Heart right ventricle (tissue), 16 donors: Measurements from ENCODE around the gene MACROH2A1. TPM values are rescaled to one million over a fixed set of nuclear protein-coding genes. Genes with fewer than 3 reads are reported as not detected.

Source experiments
- ATAC-seq, 8 donors: fragments of 200-7000 bp; cut with Tn5 transposase; one replicate each; pipeline ENCODE4 v1.9.1; 2020; ENCODE audit warnings: mild to moderate bottlenecking in 8 of 8, moderate library complexity in 8 of 8, moderate number of reproducible peaks in 1 of 8
- DNase-seq, 2 donors: peaks; one replicate each; pipeline ENCODE4 v3.0.0-alpha.2; 2020
- H3K27ac ChIP-seq, 10 donors: fragments of 200-600 bp; sonication (generic) in 2 of 10; one replicate each; pipeline versions ENCODE4 v1.5.0 to v1.8.0; 2020 to 2022; ENCODE audit warnings: mild to moderate bottlenecking in 3 of 10
- H3K27me3 ChIP-seq, 7 donors: fragments of 200-600 bp; one replicate each; pipeline ENCODE4 v1.8.0; 2021 to 2022; ENCODE audit warnings: mild to moderate bottlenecking in 2 of 7
- H3K36me3 ChIP-seq, 9 donors: fragments of 200-600 bp; sonication (generic) in 1 of 9; one replicate each; pipeline versions ENCODE4 v1.5.0 to v1.8.0; 2020 to 2022; ENCODE audit warnings: mild to moderate bottlenecking in 2 of 9
- H3K4me1 ChIP-seq, 9 donors: fragments of 200-600 bp; sonication (generic) in 1 of 9; one replicate each; pipeline versions ENCODE4 v1.5.0 to v1.8.0; 2020 to 2022; ENCODE audit warnings: mild to moderate bottlenecking in 4 of 9
- H3K4me3 ChIP-seq, 10 donors: fragments of 200-600 bp; sonication (generic) in 2 of 10; one replicate each; pipeline versions ENCODE4 v1.5.0 to v1.8.0; 2020 to 2022; ENCODE audit warnings: mild to moderate bottlenecking in 7 of 10, moderate library complexity in 2 of 10
- H3K9me3 ChIP-seq, 11 donors: fragments of 200-600 bp in 10 of 11; sonication (generic) in 2 of 11; one replicate each; pipeline versions ENCODE4 v1.5.0 to v1.8.0; 2013 to 2022; ENCODE audit warnings: mild to moderate bottlenecking in 2 of 11, control low read depth in 1 of 11, moderate library complexity in 1 of 11
- WGBS, 2 donors: extraction: QIAGEN DNeasy Blood & Tissue Kit; methylation state at CpG; one replicate each; pipeline ENCODE4 v1.1.7; 2013; ENCODE audit warnings: inconsistent platforms in 1 of 2; 5-methylcytosine and 5-hydroxymethylcytosine counted together
- intact Hi-C, 10 donors: fragments of 100-400 bp; cut with DNase I; formaldehyde crosslinking; loops; one replicate each; pipeline versions ENCODE4 v1.11.1 to v1.14.2; 2022
- long read RNA-seq, 3 donors: library from polyadenylated mRNA; unstranded; transcript quantifications; one replicate each; pipeline ENCODE4 v2.0.0, GENCODE V29; 2020 to 2021
- polyA plus RNA-seq, 2 donors: library from polyadenylated mRNA; stranded (reverse); fragments of 200-250 nt; gene quantifications; one replicate each; pipeline ENCODE4 v1.2.3, GENCODE V29; 2013
- total RNA-seq, 10 donors: library from RNA; stranded (reverse); fragmentation: NEBNext Ultra II Directional in 3 of 10; extraction: Animal tissue kit (Norgen Biotek cat#: 25700) in 3 of 10; gene quantifications; one replicate each; pipeline versions ENCODE4 v1.2.1 to v1.2.4, GENCODE V29; 2021 to 2023
- TF ChIP-seq, protein P1 (sequence below), 9 donors: fragments of 200-600 bp; sonication (generic) in 2 of 9; IDR thresholded peaks; one replicate each; pipeline versions ENCODE4 v1.5.0 to v1.8.0; 2021 to 2022; ENCODE audit warnings: antibody characterized with exemption in 9 of 9, mild to moderate bottlenecking in 5 of 9, moderate library complexity in 1 of 9
- donor health status: Arrhythmogenic right ventricular cardiomyopathy.
- donor health status: ischemic (EF 13 %, LVEDD 7.1; RV severe dilation, severe dysfunction).
- donor health status: healthy with polysubstance abuse.
- donor health status: DM: no; HTN: yes; CAD: no.
- donor health status: DM: no; HTN: no; CAD: no.
- donor health status: ischemic (EF 25% LVEDD 6.9; RV normal size, moderate dysfunction).
- donor health status: ischemic (EF 25% LVEDD 5.7; RV mildly dilated, moderate dysfunction).
- donor health status: healthy.
- donor health status: DM: yes; HTN: yes; CAD: no.
- donor health status: Ischemic cardiomyopathy.
- donor health status: ischemic (EF 35%, LVEDD 5.7; RV mildly dilated, moderate dysfunction).
- donor health status: nonischemic (EF 11% LVEDD 7.7; RV severe dilation, severe dysfunction).
- donor health status: DM: yes; HTN: yes; CAD: no.
- donor health status: PGD.
- donor health status: ischemic (EF 29% LVEDD 5.4; RV normal size, mild dysfunction).
- donor health status: nonischemic (EF 23%, LVEDD 6.1; RV moderate dilation, normal function).

Gene MACROH2A1
- total RNA-seq (100 to 1,000 TPM in 4 of 10 donors, 10 to 100 TPM in 6; 80.0 to 125 (median 98.0) TPM), polyA plus RNA-seq (100 to 1,000 TPM; 124 to 152 TPM)
- long read RNA-seq, donor 1, transcript H2AFY-202 (9 exons, 1,859 nt), result major isoform, 75 of 211 reads
- long read RNA-seq, donor 1, partial matches to known transcripts, result 4 of 211 reads
- long read RNA-seq, donor 1, other reads (novel, unspliced or antisense), result 128 of 211 reads
- long read RNA-seq, donor 2, transcript H2AFY-202 (9 exons, 1,859 nt), result major isoform, 57 of 178 reads
- long read RNA-seq, donor 2, partial matches to known transcripts, result 5 of 178 reads
- long read RNA-seq, donor 2, other reads (novel, unspliced or antisense), result 113 of 178 reads
- long read RNA-seq, donor 3, transcript H2AFY-217 (9 exons, 2,789 nt), result minor isoform, 9 of 125 reads
- long read RNA-seq, donor 3, transcript H2AFY-202 (9 exons, 1,859 nt), result major isoform, 25 of 125 reads
- long read RNA-seq, donor 3, partial matches to known transcripts, result 12 of 125 reads
- long read RNA-seq, donor 3, other reads (novel, unspliced or antisense), result 74 of 125 reads

DNA sequence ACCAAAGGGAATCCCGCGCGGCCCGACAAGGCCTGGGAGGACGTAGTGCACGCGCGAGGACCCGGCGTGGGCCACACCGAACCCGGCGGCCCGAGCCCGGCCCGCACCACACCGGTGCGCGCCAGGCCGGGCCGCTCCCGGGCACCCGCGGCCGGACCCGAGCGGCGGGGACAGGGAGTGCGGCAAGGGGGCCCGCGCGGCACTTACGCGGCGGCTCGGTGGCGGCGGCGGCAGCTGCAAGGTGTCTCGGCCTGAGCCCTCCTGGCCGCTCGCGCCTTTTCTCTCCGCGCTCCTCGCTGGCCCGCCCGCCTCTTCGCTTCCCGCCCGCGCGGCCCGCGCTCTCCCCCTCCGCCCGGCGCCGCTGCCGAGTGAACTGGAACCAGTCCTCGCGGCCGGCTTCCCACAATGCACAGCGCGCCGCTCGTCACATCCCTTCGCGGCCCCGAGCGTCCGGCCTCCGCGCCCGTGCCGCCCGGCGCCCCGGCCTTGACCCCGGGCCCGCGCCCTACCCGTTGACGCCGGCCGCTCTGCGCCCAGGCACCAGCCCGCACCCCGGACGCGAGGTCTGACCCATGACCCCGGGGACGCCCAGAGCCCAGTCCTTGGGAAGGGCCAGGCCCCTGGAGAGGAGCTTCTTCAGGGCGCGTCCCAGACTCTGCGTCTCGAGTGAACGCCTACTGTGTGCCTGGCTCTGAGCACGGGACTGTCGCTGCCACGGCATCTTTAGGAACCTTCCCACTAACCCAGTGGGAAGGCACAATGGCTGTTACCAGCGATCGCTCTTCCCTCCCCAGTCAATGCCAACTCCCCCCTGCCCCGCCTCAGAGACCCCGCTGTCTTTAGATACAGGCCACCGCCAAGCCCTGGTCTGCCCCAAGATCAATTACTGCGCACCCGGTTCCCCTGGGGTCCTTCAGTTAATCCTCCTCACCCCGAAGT is at the start of gene MACROH2A1:
Gene MACROH2A1 (minus strand): TSS at position 377 of the 939 bp plus-strand sequence. CDS start 10,138 bp downstream, outside the sequence.
- intact Hi-C loops, result loop anchor here in 2 of 10 donors (2.0 kb wide), 1 partner anchor 42 kb away; no protein-coding TSS in a partner anchor

DNA sequence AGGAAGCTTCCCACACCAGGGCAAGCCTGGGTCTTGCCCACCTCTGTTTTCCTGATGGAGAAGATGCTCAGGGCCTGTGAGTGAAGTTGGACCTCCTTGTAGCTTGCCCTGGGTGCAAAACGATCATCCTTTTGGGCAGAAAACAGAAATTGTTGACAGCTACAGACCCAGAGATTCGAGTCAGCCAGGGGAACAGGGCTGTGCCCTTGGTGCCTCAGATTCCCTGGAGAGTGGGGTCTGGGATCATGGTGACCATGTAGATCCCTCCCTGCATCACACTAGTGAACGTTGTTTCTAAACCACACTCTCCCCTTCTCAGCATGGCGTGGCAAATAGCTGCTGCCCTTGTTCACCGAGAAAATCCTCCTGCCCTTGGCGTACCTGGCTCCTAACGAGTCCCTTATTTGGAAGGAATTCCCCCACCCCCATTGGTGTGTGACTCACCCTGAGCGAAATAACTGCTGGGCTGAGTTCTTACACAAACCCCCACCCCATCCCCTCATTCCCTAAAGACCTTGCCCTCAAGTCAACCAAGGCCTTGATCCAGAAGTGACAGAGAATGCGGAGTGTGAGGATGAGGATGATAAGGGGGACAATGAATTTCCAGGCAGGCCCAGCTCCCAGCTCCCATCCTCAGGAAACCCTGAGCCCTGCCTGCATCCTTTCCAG is 49.2 kb upstream of the MACROH2A1 start:
- WGBS, 2 donors, result 82% methylated on average over 9 of the region's 9 CpGs
- no peak for ATAC-seq
- Histone ChIP-seq H3K9me3 (no peaks in the 10 kb centered on the region), H3K27ac (no peak overlapping the region), H3K36me3 (no peaks in the 10 kb centered on the region), H3K4me1 (peaks cover 0 to 24% (median 0%) of the 10 kb centered on the region in 9 donors), H3K4me3 (no peak overlapping the region), H3K27me3 (peaks cover 0 to 4% (median 0%) of the 10 kb centered on the region in 7 donors)
- DNase-seq, result no peak
- TF ChIP-seq, protein P1, sequence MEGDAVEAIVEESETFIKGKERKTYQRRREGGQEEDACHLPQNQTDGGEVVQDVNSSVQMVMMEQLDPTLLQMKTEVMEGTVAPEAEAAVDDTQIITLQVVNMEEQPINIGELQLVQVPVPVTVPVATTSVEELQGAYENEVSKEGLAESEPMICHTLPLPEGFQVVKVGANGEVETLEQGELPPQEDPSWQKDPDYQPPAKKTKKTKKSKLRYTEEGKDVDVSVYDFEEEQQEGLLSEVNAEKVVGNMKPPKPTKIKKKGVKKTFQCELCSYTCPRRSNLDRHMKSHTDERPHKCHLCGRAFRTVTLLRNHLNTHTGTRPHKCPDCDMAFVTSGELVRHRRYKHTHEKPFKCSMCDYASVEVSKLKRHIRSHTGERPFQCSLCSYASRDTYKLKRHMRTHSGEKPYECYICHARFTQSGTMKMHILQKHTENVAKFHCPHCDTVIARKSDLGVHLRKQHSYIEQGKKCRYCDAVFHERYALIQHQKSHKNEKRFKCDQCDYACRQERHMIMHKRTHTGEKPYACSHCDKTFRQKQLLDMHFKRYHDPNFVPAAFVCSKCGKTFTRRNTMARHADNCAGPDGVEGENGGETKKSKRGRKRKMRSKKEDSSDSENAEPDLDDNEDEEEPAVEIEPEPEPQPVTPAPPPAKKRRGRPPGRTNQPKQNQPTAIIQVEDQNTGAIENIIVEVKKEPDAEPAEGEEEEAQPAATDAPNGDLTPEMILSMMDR (IDR thresholded peaks at IDR 0.05), result no peak
- intact Hi-C loops, result no loop called here

More for the DNA sequence above, at the start of gene MACROH2A1:
- H3K9me3 ChIP-seq, result no peaks in the 10 kb centered on the region
- ATAC-seq, result peak; percentile 94 to 98 (median 97)
- DNase-seq, result peak; percentile 91
- H3K36me3 ChIP-seq, result no peaks in the 10 kb centered on the region
- no peaks in the 10 kb centered on the region for H3K27me3 ChIP-seq
- peak within 1 kb of the TSS; percentile 62 to 99 (median 94) for H3K4me3 ChIP-seq
- peaks cover 25 to 53% (median 50%) of the 10 kb centered on the region in 9 donors for H3K4me1 ChIP-seq
- TF ChIP-seq, protein P1 (IDR thresholded peaks at IDR 0.05), result peak in 3 of 9 donors; percentile 11 to 26 (median 19)
- peak within 1 kb of the TSS; percentile 72 to 98 (median 94) for H3K27ac ChIP-seq
- 1% methylated on average over 97 to 109 of the region's 109 CpGs for WGBS, 2 donors

DNA sequence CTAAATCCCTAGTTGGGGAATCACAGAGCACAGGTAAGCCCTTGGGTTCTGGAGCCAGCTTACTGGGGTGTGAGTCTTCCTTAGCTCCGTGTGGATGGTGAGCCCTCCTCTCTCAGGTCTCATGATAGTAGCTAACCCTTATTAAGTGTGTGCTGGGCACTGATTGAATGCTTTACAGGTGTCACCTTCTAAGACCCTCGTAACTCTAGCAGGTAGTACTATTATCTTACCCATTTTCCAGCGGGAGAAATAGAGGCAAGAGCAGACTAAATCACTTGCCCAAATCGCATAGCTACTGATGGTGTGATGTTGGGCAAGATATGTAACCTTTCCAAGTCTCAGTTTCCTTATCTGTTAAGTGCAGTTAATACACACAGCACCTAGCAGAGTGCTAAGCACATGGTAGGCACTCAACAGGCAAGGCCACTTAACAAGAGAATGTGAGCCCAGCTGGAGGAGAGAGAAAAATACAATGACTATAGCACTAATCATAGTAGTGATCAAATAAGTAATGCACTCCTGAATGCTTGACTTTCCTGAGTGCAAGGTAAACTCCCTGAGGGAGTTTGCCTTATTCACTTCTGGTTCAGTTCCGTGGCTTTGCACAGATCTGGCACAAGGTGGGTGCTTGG is 48.4 kb upstream of the MACROH2A1 start, which contains the start of gene DCANP1:
Gene DCANP1 (minus strand): TSS at position 51 of the 632 bp plus-strand sequence. CDS start 240 bp downstream, outside the sequence.
- Histone ChIP-seq H3K36me3 (no peaks in the 10 kb centered on the region), H3K27ac (no peak within 1 kb of the TSS), H3K27me3 (peaks cover 0 to 2% (median 0%) of the 10 kb centered on the region in 7 donors), H3K9me3 (no peaks in the 10 kb centered on the region), H3K4me1 (peaks cover 0 to 21% (median 0%) of the 10 kb centered on the region in 9 donors), H3K4me3 (no peak within 1 kb of the TSS)
- ATAC-seq (no peak), DNase-seq (no peak)
- TF ChIP-seq, protein P1 (IDR thresholded peaks at IDR 0.05), result no peak
- intact Hi-C loops, result no loop called here
- 88 to 92% methylated on average over 5 of the region's 5 CpGs for WGBS, 2 donors
